ENCODE data around the gene USP46.

GRCh38 chr4:52625216-52625615, 33.9 kb downstream of the USP46 start:
- no peak for TF ChIP-seq CTCF (IDR thresholded peaks at IDR 0.05)
- no peak for TF ChIP-seq POLR2AphosphoS5 (IDR thresholded peaks at IDR 0.05)
- TF ChIP-seq POLR2A (IDR thresholded peaks at IDR 0.05), result no peak
